H9 (cell line): ENCODE measurements around the gene GBP3. TPM values are rescaled to one million over a fixed set of nuclear protein-coding genes. Genes with fewer than 3 reads are reported as not detected.

Source experiments
- DNase-seq: peaks from one replicate; pipeline ENCODE4 v3.0.0-alpha.2; 2017
- H2AFZ ChIP-seq: one replicate; pipeline ENCODE4 v1.6.1; 2013; ENCODE audit warnings: mild to moderate bottlenecking, low read length, control low read depth, moderate library complexity
- H2AK5ac ChIP-seq: 2 replicates; pipeline ENCODE4 v1.6.1; 2013; ENCODE audit warnings: low read length, control low read depth, mixed read lengths; ENCODE audit not compliant: insufficient read length
- H2BK120ac ChIP-seq: one replicate; pipeline ENCODE4 v1.6.1; 2013; ENCODE audit warnings: low read depth, mild to moderate bottlenecking, low read length, control low read depth, inconsistent platforms; ENCODE audit not compliant: poor library complexity, severe bottlenecking
- H2BK12ac ChIP-seq: 2 replicates; pipeline ENCODE4 v1.6.1; 2013; ENCODE audit warnings: low read length, control low read depth, mixed read lengths, low read depth; ENCODE audit not compliant: insufficient read length
- H2BK15ac ChIP-seq: 2 replicates; pipeline ENCODE4 v1.6.1; 2013; ENCODE audit warnings: low read depth, low read length, control low read depth
- H2BK20ac ChIP-seq: one replicate; pipeline ENCODE4 v1.6.1; 2013; ENCODE audit warnings: low read depth, mild to moderate bottlenecking, low read length, control low read depth, inconsistent platforms; ENCODE audit not compliant: poor library complexity, severe bottlenecking
- H2BK5ac ChIP-seq: 2 replicates; pipeline ENCODE4 v1.6.1; 2013; ENCODE audit warnings: low read length, control low read depth, mixed read lengths; ENCODE audit not compliant: insufficient read length
- H3K14ac ChIP-seq: 2 replicates; pipeline ENCODE4 v1.6.1; 2013; ENCODE audit warnings: low read length, control low read depth; ENCODE audit not compliant: insufficient read depth
- H3K18ac ChIP-seq: 2 replicates; pipeline ENCODE4 v1.6.1; 2013; ENCODE audit warnings: low read depth, mild to moderate bottlenecking, mixed read lengths, low read length, control low read depth; ENCODE audit not compliant: insufficient read length
- H3K23ac ChIP-seq: 2 replicates; pipeline ENCODE4 v1.6.1; 2013; ENCODE audit warnings: low read length, control low read depth, mixed read lengths, low read depth; ENCODE audit not compliant: insufficient read length
- H3K23me2 ChIP-seq: 2 replicates; pipeline ENCODE4 v1.6.1; 2013; ENCODE audit warnings: low read depth, mild to moderate bottlenecking, mixed read lengths, low read length, control low read depth; ENCODE audit not compliant: insufficient read length, poor library complexity, severe bottlenecking
- H3K27ac ChIP-seq: 2 replicates; pipeline ENCODE4 v1.5.1; 2013; ENCODE audit warnings: low read length, control low read depth, mixed read lengths, low read depth; ENCODE audit not compliant: insufficient read length
- H3K27me3 ChIP-seq: 2 replicates; pipeline ENCODE4 v1.6.1; 2013; ENCODE audit warnings: low read length, control low read depth, inconsistent platforms; ENCODE audit not compliant: insufficient read depth
- H3K4ac ChIP-seq: 2 replicates; pipeline ENCODE4 v1.6.1; 2013; ENCODE audit warnings: low read depth, mild to moderate bottlenecking, control low read depth, inconsistent platforms, low read length, moderate library complexity
- H3K4me1 ChIP-seq: 2 replicates; pipeline ENCODE4 v1.6.1; 2013; ENCODE audit warnings: low read length, control low read depth, inconsistent platforms; ENCODE audit not compliant: insufficient read depth
- H3K4me2 ChIP-seq: 2 replicates; pipeline ENCODE4 v1.6.1; 2013; ENCODE audit warnings: low read length, control low read depth, mixed read lengths; ENCODE audit not compliant: insufficient read length, insufficient read depth
- H3K56ac ChIP-seq: 2 replicates; pipeline ENCODE4 v1.6.1; 2013; ENCODE audit warnings: low read depth, mild to moderate bottlenecking, mixed read lengths, low read length, control low read depth; ENCODE audit not compliant: insufficient read length
- H3K79me1 ChIP-seq: 2 replicates; pipeline ENCODE4 v1.6.1; 2013; ENCODE audit warnings: low read depth, mild to moderate bottlenecking, moderate library complexity, low read length, control low read depth, inconsistent platforms; ENCODE audit not compliant: insufficient read depth, poor library complexity, severe bottlenecking
- H3K79me2 ChIP-seq: 2 replicates; pipeline ENCODE4 v1.6.1; 2013; ENCODE audit warnings: low read length, control low read depth, inconsistent platforms; ENCODE audit not compliant: insufficient read depth
- H3K9ac ChIP-seq: 2 replicates; pipeline ENCODE4 v1.6.1; 2013; ENCODE audit warnings: low read length, control low read depth, mixed read lengths; ENCODE audit not compliant: insufficient read length; ENCODE audit errors: extremely low read depth
- H3K9me3 ChIP-seq: one replicate; pipeline ENCODE4 v1.6.1; 2013; ENCODE audit warnings: low read depth, low read length, inconsistent platforms; ENCODE audit not compliant: control insufficient read depth
- H3T11ph ChIP-seq: one replicate; pipeline ENCODE4 v1.6.1; 2013; ENCODE audit warnings: mild to moderate bottlenecking, low read length, control low read depth, inconsistent platforms
- H4K20me1 ChIP-seq: one replicate; pipeline ENCODE4 v1.6.1; 2013; ENCODE audit not compliant: control insufficient read depth, insufficient read length, insufficient read depth
- H4K5ac ChIP-seq: 2 replicates; pipeline ENCODE4 v1.6.1; 2013; ENCODE audit warnings: low read depth, mild to moderate bottlenecking, mixed read lengths, low read length, control low read depth; ENCODE audit not compliant: insufficient read length
- H4K8ac ChIP-seq: replicated peaks from 2 replicates; pipeline ENCODE4 v1.6.1; 2013; ENCODE audit warnings: low read length, control low read depth, mixed read lengths, low read depth; ENCODE audit not compliant: insufficient read length
- H4K91ac ChIP-seq: 2 replicates; pipeline ENCODE4 v1.6.1; 2013; ENCODE audit warnings: low read depth, mild to moderate bottlenecking, moderate library complexity, mixed read lengths, low read length, control low read depth; ENCODE audit not compliant: insufficient read length
- H3K27ac Mint-ChIP-seq, 3 experiments: 2 replicates in 2 of 3; 3 replicates in 1 of 3; pipeline ENCODE4 v1.8.0; 2020 to 2021; ENCODE audit warnings: mixed read lengths in 3 of 3, mild to moderate bottlenecking in 1 of 3, moderate library complexity in 1 of 3
- H3K27me3 Mint-ChIP-seq: 2 replicates; pipeline ENCODE4 v1.8.0; 2021; ENCODE audit warnings: low read depth, mild to moderate bottlenecking, moderate library complexity, mixed read lengths
- H3K36me3 Mint-ChIP-seq, 3 experiments: 2 replicates in 2 of 3; 3 replicates in 1 of 3; pipeline ENCODE4 v1.8.0; 2020 to 2021; ENCODE audit warnings: low read depth in 3 of 3, mixed read lengths in 3 of 3; ENCODE audit not compliant: insufficient read depth in 1 of 3
- H3K4me1 Mint-ChIP-seq, 2 experiments: 2 replicates each; pipeline ENCODE4 v1.8.0; 2020; ENCODE audit warnings: mixed read lengths in 2 of 2
- H3K4me3 Mint-ChIP-seq, 2 experiments: 2 replicates in 1 of 2; 3 replicates in 1 of 2; pipeline ENCODE4 v1.8.0; 2020 to 2021; ENCODE audit warnings: mild to moderate bottlenecking in 2 of 2, mixed read lengths in 2 of 2, moderate library complexity in 1 of 2
- H3K9me3 Mint-ChIP-seq, 2 experiments: 2 replicates in 1 of 2; 3 replicates in 1 of 2; pipeline ENCODE4 v1.8.0; 2020; ENCODE audit warnings: mild to moderate bottlenecking in 2 of 2, mixed read lengths in 2 of 2, moderate library complexity in 1 of 2
- WGBS: extraction: QIAGEN DNeasy Blood & Tissue Kit; methylation state at CpG from one replicate; pipeline ENCODE4 v1.1.7; 2013; ENCODE audit warnings: missing lambda C conversion rate, low lambda C conversion rate, mixed read lengths; ENCODE audit not compliant: insufficient read length; ENCODE audit errors: extremely low coverage; 5-methylcytosine and 5-hydroxymethylcytosine counted together
- total RNA-seq: library from RNA; stranded (reverse); gene quantifications from 2 replicates; pipeline ENCODE4 v1.2.1, GENCODE V29; 2021
- TF ChIP-seq, protein P1 (sequence below): fragments of 200-600 bp; sonication (generic); conservative IDR thresholded peaks from 3 replicates; pipeline ENCODE4 v1.8.0; 2021; ENCODE audit warnings: antibody characterized with exemption, mild to moderate bottlenecking

GBP3 gene
- total RNA-seq, 1 experiment from 2014 or later: not detected

DNA sequence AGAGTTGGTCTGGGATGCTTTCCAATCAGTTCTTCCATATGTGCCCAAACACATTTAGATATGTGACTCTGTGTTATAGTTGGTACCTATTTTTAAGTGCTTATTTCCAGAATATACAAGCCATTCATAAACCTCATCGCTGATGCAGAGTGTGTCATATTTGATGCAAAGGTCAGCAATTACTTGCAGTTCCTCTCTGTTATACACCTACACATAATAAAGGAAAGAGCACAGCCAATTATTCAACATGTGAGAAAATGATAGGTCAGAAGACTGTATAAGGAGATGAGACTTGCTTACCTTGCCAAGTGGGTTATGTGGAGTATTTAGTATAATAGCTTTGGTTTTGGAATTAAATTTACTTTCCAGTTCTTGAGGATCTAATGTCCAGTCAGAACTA lies 61.6 kb downstream of the GBP3 start:
- Histone ChIP-seq H3T11ph (no peak overlapping the region), H3K79me2 (no peaks in the 10 kb centered on the region), H3K14ac (no peak overlapping the region), H3K9me3 (no peaks in the 10 kb centered on the region), H3K56ac (no peak overlapping the region), H3K27me3 (no peaks in the 10 kb centered on the region), H3K18ac (no peak overlapping the region), H4K8ac (no peak overlapping the region), H3K23me2 (no peaks in the 10 kb centered on the region), H2AFZ (no peak overlapping the region), H3K23ac (no peak overlapping the region), H2BK12ac (no peak overlapping the region), H3K4me1 (no peaks in the 10 kb centered on the region), H4K20me1 (no peaks in the 10 kb centered on the region), H2BK120ac (no peak overlapping the region), H2AK5ac (no peak overlapping the region), H3K4ac (no peak overlapping the region), H3K4me2 (no peak overlapping the region), H2BK20ac (no peak overlapping the region), H3K27ac (no peak overlapping the region), H4K5ac (no peak overlapping the region), H4K91ac (no peak overlapping the region), H3K79me1 (no peaks in the 10 kb centered on the region), H2BK5ac (no peak overlapping the region), H3K9ac (no peak overlapping the region), H2BK15ac (no peak overlapping the region)
- no CpG with 5 or more reads among the region's 1 CpG for WGBS
- H3K27me3 Mint-ChIP-seq: no peaks in the 10 kb centered on the region
- H3K27ac Mint-ChIP-seq: no peak overlapping the region
- no peak for DNase-seq
- TF ChIP-seq, protein P1, sequence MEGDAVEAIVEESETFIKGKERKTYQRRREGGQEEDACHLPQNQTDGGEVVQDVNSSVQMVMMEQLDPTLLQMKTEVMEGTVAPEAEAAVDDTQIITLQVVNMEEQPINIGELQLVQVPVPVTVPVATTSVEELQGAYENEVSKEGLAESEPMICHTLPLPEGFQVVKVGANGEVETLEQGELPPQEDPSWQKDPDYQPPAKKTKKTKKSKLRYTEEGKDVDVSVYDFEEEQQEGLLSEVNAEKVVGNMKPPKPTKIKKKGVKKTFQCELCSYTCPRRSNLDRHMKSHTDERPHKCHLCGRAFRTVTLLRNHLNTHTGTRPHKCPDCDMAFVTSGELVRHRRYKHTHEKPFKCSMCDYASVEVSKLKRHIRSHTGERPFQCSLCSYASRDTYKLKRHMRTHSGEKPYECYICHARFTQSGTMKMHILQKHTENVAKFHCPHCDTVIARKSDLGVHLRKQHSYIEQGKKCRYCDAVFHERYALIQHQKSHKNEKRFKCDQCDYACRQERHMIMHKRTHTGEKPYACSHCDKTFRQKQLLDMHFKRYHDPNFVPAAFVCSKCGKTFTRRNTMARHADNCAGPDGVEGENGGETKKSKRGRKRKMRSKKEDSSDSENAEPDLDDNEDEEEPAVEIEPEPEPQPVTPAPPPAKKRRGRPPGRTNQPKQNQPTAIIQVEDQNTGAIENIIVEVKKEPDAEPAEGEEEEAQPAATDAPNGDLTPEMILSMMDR: no peak
- peaks cover 24 to 70% (median 68%) of the 10 kb centered on the region in 3 experiments; a peak in 6 of 7 replicates for H3K36me3 Mint-ChIP-seq
- H3K4me1 Mint-ChIP-seq: no peaks in the 10 kb centered on the region
- H3K4me3 Mint-ChIP-seq: no peak overlapping the region
- H3K9me3 Mint-ChIP-seq: no peaks in the 10 kb centered on the region

Other genes with a start within 250 kb of the GBP3 start
- gene GTF2B, start 131.3 kb downstream of the GBP3 start, total RNA-seq: 23.2 TPM in 2 replicates
- gene KYAT3, start 30.2 kb downstream of the GBP3 start, total RNA-seq: 53.3 and 56.1 TPM in 2 replicates
- gene RBMXL1, start 30.2 kb downstream of the GBP3 start, total RNA-seq: 35.3 and 35.4 TPM in 2 replicates
- gene GBP1, start 42.3 kb upstream of the GBP3 start, total RNA-seq: not detected in 2 replicates
- gene GBP2, start 103.2 kb upstream of the GBP3 start, total RNA-seq: not detected in 2 replicates
- gene GBP7, start 153.1 kb upstream of the GBP3 start, total RNA-seq: not detected in 2 replicates
- not detected in 2 replicates for gene GBP4, start 176.1 kb upstream of the GBP3 start, total RNA-seq
- gene GBP5, start 250.0 kb upstream of the GBP3 start, total RNA-seq: not detected in 2 replicates